Skin of body (tissue), 2 donors: ENCODE data around the gene SESTD1. TPM values are rescaled to one million over a fixed set of nuclear protein-coding genes. Genes with fewer than 3 reads are reported as not detected.
"Not testable (repeated sequence)": the region's sequence is repeated elsewhere in the genome, so short reads cannot be mapped to it uniquely, and the experiment has no call there.

Experiments used
- DNase-seq: peaks from one replicate; lab custom pipeline; 2025; lab: John Stamatoyannopoulos, UW
- total RNA-seq: library from RNA; depleted of rRNA; stranded (reverse); fragments of >200 nt; gene quantifications from one replicate; pipeline ENCODE4 v1.2.3, GENCODE V29; 2014

The SESTD1 gene
- total RNA-seq, 1 donor from 2014 or later = 32.0 TPM

- peak; percentile 32 for DNase-seq
These were observed 157.8 kb downstream of the SESTD1 start for GRCh38 chr2:179106676-179107428.

GRCh38 chr2:179106342-179106675, 158.3 kb downstream of the SESTD1 start:
- no peak for DNase-seq

- DNase-seq = no peak
These were observed 159.9 kb downstream of the SESTD1 start for GRCh38 chr2:179104736-179105135.

- DNase-seq = no peak
These were observed 166.4 kb downstream of the SESTD1 start for GRCh38 chr2:179098080-179098689.

GRCh38 chr2:179097131-179097530, 167.5 kb downstream of the SESTD1 start:
- no peak for DNase-seq

- DNase-seq = no peak
These were observed 168.5 kb downstream of the SESTD1 start for GRCh38 chr2:179096090-179096489.

GRCh38 chr2:179092912-179093311, 171.7 kb downstream of the SESTD1 start:
- not testable (repeated sequence) for DNase-seq

GRCh38 chr2:179082697-179083096, 181.9 kb downstream of the SESTD1 start:
- no peak for DNase-seq

GRCh38 chr2:179081954-179082353, 182.7 kb downstream of the SESTD1 start:
- no peak for DNase-seq

GRCh38 chr2:179072527-179072926, 192.1 kb downstream of the SESTD1 start:
- DNase-seq = no peak

GRCh38 chr2:179071810-179072355, 192.7 kb downstream of the SESTD1 start:
- peak; percentile 18 for DNase-seq

- DNase-seq = no peak
These were observed 193.7 kb downstream of the SESTD1 start for GRCh38 chr2:179070895-179071294.

GRCh38 chr2:179069685-179070084, 194.9 kb downstream of the SESTD1 start:
- no peak for DNase-seq

GRCh38 chr2:179068991-179069643, 195.5 kb downstream of the SESTD1 start:
- DNase-seq = no peak

- no peak for DNase-seq
These were observed 205.5 kb downstream of the SESTD1 start for GRCh38 chr2:179059026-179059700.

GRCh38 chr2:179057737-179058136, 206.9 kb downstream of the SESTD1 start:
- no peak for DNase-seq

- not testable (repeated sequence) for DNase-seq
These were observed 211.1 kb downstream of the SESTD1 start for GRCh38 chr2:179053568-179053967.

Other genes starting within 250 kb of the SESTD1 start
- gene CCDC141, start 214.7 kb downstream of the SESTD1 start, total RNA-seq = 6.0 TPM